Choroid plexus epithelial cell (primary cell): ENCODE data around the gene BANP.

ENCODE experiments used
- DNase-seq: peaks from one replicate; pipeline ENCODE4 v3.0.0-alpha.2; 2010; ENCODE audit warnings: low read depth
- H3K4me3 ChIP-seq: 2 replicates; pipeline ENCODE4 v1.5.1; 2011; ENCODE audit warnings: low read depth, mild to moderate bottlenecking, control low read depth, low read length, moderate library complexity
- CTCF ChIP-seq: conservative IDR thresholded peaks from 2 replicates; pipeline ENCODE4 v1.5.1; 2011; ENCODE audit warnings: low read depth, mild to moderate bottlenecking, control low read depth, inconsistent platforms, low read length, moderate library complexity

BANP gene

GRCh38 chr16:87954826-87955225, 3.6 kb downstream of the BANP start:
- TF ChIP-seq CTCF: no peak
- no peak for DNase-seq
- no peak overlapping the region for H3K4me3 ChIP-seq

GRCh38 chr16:87955302-87956097, 4.3 kb downstream of the BANP start:
- H3K4me3 ChIP-seq: no peak overlapping the region

GRCh38 chr16:87956098-87956364, 4.8 kb downstream of the BANP start:
- DNase-seq: no peak
- no peak for TF ChIP-seq CTCF
- H3K4me3 ChIP-seq: no peak overlapping the region

More at GRCh38 chr16:87955302-87956097, 4.3 kb downstream of the BANP start:
- no peak for TF ChIP-seq CTCF
- DNase-seq: no peak

GRCh38 chr16:87956365-87957231, 5.4 kb downstream of the BANP start:
- TF ChIP-seq CTCF: peak; percentile 62
- peak overlapping the region; percentile 46 for H3K4me3 ChIP-seq
- peak; percentile 86 for DNase-seq

- DNase-seq: no peak
- TF ChIP-seq CTCF: no peak
- H3K4me3 ChIP-seq: no peak overlapping the region
Observed at GRCh38 chr16:87957296-87958094, 6.3 kb downstream of the BANP start.

GRCh38 chr16:87958632-87959031, 7.4 kb downstream of the BANP start:
- no peak overlapping the region for H3K4me3 ChIP-seq
- TF ChIP-seq CTCF: no peak
- no peak for DNase-seq
